ENCODE data around the gene BLMH.
"Not testable (repeated sequence)": the region's sequence is repeated elsewhere in the genome, so short reads cannot be mapped to it uniquely, and the experiment has no call there.

BLMH gene

DNA sequence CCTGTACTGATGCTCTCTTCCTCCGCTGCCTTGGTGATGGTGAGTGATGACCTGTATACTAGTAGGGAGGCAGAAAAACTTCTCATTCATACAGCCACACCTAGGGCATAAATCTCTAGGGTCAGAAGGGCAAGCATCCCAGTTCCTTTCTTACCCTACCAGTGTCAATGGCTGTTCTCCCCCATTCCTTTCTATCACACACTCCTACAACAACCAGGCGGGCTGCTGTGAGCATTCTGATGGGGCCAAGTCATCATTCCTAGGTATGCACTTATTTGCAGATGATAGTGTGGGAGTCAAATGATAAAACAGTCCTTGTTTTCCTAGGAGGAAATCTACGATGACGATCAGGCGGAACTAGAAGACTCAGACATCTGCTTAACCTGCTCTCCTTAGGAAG, 42.3 kb downstream of the BLMH start:
- no peak for DNase-seq (ENCODE audit: low read depth in 2 of 2)

DNA sequence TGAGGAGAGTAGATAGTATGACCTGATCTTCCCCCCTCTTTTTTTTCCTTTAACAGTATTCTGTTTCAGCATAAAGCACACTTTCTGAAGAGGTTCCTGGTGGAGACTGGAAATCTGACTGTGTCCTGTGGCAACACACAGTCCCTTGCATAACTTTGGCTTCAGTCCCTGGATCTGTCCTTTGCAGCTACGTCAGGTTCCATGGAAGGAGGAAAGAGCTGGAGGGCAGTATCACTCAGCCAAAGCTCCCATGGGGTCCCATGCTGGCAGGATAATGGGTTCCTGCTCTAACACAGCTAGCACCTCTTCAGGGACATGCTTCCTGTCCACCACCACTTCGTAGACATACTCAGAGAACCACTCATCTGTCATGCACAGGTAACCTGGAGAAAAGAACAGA, 43.0 kb downstream of the BLMH start:
- DNase-seq (ENCODE audit: low read depth in 2 of 2) = no peak

GRCh38 chr17:30246460-30246859, 45.3 kb downstream of the BLMH start:
- no peak for DNase-seq (ENCODE audit: low read depth in 2 of 2)

DNA sequence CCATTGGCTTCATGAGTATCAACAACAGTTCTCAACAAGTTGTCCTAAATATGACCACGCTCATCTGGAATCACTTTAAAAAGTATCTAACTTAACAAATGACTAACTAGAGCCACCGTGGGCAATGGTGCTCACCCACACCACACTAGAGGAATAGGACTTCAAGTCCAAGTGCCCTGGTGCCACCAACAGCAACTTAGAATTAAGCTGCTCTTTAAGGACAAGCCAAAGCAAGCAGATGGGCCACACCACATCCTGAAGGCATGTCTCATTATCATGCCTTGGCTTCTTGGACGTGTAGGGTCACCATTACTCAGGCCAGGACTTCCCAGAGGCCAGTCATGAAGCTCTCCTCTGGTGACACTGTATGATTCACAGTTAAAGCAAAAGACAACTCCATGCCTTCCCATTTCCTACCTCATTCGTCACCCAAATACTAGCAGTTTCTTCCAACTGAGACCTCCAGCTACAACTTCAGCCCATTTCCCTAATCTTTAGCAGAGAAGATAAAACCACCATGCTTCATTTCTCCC, 46.8 kb downstream of the BLMH start:
- DNase-seq (ENCODE audit: low read depth in 2 of 2) = no peak

DNA sequence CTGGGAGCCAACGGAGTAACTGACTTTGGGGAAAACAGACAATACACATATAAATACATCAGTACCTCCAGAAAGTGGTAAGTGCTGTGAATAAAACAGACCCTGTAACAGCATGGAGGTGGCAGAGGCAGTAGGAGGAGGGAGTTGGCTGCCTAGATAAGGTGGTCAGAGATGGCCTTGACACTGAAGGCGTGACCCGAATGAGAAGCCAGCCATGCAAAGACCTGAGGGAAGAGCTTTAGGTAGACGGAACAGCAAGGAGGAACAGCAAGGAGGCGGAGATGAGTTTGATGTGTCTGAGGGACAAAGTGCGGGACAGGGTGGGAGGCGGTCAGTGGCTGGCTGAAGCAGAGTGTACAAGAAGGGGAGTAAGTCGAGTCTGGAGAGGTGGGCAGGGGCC, 48.2 kb downstream of the BLMH start:
- DNase-seq (ENCODE audit: low read depth in 2 of 2) = no peak

GRCh38 chr17:30243002-30243401, 48.7 kb downstream of the BLMH start:
- no peak for DNase-seq (ENCODE audit: low read depth in 2 of 2)

GRCh38 chr17:30241051-30241450, 50.7 kb downstream of the BLMH start:
- no peak for DNase-seq (ENCODE audit: low read depth in 2 of 2)

DNA sequence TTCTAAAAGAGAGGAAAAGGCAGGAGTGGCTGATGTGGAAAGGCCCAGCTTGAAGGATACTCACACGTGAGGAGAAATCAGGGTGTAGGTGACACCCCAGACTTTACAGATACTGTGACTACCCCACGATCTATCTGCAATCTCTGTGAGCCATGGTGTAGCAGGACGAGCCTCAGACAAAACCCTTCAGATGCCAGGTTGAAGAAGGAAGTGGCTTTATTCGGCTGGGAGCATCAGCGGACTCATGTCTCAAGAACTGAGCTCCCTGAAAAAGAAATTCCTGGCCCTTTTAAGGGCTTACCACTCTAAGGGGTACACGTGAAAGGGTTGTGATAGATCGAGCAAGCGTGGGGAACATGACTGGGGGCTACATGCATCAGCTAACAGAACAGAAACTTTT, 51.6 kb downstream of the BLMH start:
- DNase-seq (ENCODE audit: low read depth in 2 of 2) = no peak

DNA sequence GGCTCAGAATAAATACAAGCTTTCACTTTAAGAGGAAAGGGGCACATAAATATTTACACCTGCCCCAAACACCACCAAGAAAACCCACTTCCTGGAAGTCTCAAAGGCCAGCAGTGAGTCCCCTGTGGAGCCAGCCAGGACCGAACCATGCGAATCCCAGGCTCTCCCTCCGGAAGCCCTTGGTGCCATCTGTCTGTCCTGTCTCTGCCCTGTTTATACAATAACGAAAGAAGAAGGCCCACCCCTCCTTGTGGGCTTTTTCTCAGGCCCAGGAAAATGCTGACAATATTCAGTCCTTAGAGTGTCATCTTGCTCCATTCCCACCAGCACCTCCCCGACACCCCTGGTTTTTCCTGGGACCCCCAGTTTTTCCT, 52.7 kb downstream of the BLMH start:
- no peak for DNase-seq (ENCODE audit: low read depth in 2 of 2)

DNA sequence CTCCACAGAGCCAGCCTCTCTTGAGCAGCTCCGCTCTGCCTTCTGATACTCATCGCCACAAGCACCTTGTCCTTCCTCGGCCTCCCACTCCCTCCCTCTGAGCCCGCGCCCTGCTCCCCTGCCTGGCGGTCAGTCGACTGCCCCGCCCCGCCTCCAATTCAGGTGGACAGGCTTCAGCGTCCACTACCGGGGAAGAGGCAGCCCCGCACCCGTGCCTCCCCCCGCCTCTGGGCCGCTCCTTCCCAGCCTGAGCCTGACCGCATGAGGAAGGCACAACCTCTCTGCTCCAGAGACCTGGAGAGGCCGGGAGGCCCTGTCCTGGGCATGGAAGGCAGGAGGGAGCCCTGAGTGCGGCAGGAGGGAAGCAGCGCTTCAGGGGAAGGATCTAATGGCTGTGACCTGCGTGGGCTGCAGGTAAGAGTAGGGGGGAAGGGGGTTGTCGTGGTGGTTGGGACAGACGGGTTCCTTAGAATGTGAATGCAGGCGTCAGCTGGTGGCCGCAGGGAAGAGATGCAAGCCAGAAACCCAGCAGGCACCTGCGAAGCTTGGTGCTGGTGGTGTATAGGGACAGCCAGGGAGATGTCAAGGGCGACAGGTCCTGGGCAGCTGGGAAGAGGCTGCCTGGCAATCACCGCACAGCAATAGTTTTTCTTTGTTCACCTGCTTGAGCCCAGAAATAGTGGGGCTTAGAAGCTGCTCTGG, 53.2 kb downstream of the BLMH start:
- DNase-seq (ENCODE audit: low read depth in 2 of 2) = no peak

DNA sequence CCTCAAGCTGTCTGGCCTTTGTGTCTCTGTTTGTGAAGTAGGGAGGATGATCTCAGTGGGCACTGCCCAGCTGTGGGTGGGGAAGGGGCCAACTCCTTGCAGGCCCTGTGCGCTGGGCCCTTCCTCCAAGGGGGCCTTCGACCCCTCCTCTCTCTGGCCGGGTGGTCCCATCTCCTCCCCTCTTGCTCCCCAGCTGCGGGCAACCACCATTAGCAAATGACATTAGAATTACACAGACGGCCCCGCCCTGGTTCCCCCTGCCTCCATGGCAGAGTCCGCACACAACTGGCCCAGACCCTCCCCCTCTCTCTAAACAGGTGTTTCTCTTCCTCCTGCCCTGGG, 53.8 kb downstream of the BLMH start:
- no peak for DNase-seq (ENCODE audit: low read depth in 2 of 2)

- DNase-seq (ENCODE audit: low read depth in 2 of 2) = no peak
These were observed 54.3 kb downstream of the BLMH start for GRCh38 chr17:30237296-30238002.

DNA sequence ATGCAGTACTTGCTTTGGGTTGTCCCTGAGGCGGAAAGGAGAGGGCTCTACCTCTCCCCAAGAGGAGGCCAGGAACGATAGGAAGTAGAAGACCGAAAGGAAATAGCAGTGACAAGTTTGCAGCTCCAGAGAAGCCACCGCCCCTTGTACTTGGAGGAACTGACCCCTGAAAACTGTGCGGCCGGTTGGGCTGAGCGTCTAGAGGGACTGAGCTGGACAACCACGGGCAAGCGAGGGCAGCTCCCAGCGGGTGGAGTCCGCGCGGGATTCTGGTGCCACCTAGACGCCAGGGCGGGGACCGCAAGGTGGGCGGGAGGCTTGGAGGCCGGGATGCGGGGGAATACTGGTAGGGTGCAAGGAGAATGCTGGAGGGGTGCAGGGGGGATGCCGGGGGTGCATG, 55.0 kb downstream of the BLMH start:
- no peak for DNase-seq (ENCODE audit: low read depth in 2 of 2)

DNA sequence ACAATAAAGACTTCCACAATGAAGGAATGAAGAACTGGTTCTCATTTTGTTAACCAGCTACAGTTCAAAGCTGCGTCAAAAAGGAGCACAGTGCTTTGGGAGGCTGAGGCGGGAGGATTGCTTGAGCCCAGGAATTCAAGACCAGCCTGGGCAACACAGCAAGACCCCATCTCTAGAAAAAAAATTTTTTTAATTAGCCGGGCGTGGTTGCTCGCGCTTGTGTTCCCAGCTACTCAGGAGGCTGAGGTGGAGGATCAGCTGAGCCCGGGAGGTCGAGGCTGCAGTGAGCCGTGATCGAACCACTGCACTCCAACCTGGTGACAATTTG, 55.5 kb downstream of the BLMH start:
- DNase-seq (ENCODE audit: low read depth in 2 of 2) = no peak

- DNase-seq (ENCODE audit: low read depth in 2 of 2) = no peak
These were observed 56.1 kb downstream of the BLMH start, which contains the start of gene SLC6A4 for GRCh38 chr17:30235386-30236296. Gene SLC6A4, minus strand, starts transcription at chr17:30235697. Its CDS starts 13,739 bp downstream, at chr17:30221958.

GRCh38 chr17:30234964-30235363, 56.8 kb downstream of the BLMH start:
- DNase-seq (ENCODE audit: low read depth in 2 of 2) = no peak

DNA sequence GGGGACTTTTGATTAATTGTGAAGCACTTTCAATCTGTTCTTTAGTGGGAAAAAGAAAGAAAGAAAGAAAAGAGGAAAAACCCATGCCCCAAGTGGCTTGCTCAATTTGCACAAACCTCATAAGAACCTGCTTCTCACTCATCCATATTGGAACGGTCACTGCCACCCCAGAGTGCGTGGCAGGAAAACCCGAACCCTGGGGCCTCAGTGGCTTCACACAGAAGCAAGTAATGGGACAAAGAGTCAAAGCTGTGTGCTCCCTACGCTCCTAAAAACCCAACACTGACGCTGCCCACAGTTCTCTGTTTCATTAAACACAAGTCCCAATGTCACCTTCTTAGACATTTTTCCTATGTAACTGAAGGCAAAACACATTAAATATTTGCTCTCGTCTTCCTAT, 57.4 kb downstream of the BLMH start:
- no peak for DNase-seq (ENCODE audit: low read depth in 2 of 2)

GRCh38 chr17:30232824-30233427, 58.8 kb downstream of the BLMH start:
- DNase-seq (ENCODE audit: low read depth in 2 of 2) = no peak

- no peak for DNase-seq (ENCODE audit: low read depth in 2 of 2)
These were observed 59.5 kb downstream of the BLMH start for GRCh38 chr17:30232015-30232823.

- no peak for DNase-seq (ENCODE audit: low read depth in 2 of 2)
These were observed 61.1 kb downstream of the BLMH start for GRCh38 chr17:30230596-30231125.

DNA sequence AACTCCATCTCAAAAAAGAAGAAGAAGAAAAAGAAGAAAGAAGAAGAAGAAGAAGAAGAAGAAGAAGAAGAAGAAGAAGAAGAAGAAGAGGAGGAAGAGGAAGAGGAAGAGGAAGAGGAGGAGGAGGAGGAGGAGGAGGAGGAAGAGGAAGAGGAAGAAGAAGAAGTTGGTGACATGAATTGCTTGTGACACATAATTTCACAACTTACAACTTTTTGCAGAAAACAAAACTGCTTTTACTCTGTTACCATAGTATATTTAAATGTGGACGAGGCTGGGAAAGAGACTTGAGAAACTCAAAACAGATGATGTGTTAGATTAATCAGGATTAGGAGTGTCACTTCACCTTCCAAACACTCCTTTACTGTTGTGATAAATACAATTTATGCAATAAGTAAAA, 61.7 kb downstream of the BLMH start:
- DNase-seq (ENCODE audit: low read depth in 2 of 2) = not testable (repeated sequence)
